ENCODE results near the gene TMEM235.
A peak's percentile ranks its signal among the peaks of the same experiment; 100 is the strongest.

Gene TMEM235

DNA sequence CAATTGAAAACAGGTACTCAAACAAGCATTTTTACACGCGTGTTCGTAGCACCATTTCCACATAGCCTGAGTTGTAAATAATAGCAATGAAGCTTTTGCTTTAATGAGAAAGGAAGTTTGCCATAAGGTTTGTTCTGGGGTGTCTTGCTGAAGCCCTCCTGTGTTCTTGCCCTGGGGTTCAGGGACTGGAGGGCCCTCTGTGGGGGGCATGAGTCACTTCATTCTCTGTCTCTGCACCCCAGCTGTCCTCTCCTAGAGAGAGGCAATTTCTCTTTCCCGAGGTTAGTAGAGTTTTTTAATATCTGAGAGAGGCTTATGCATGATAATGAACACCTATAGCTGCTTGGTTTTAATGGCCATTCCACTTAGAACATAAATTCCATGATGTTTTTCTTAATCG is 34.7 kb upstream of the TMEM235 start:
- H3K27ac ChIP-seq = peak overlapping the region; percentile 31; the same call in 1 of the 2 replicates
- H3K9me3 ChIP-seq (ENCODE audit: low read depth, low read length) = no peaks in the 10 kb centered on the region
- DNase-seq (ENCODE audit: low read depth, low spot score) = no peak
- H3K4me3 ChIP-seq = no peak overlapping the region
- TF ChIP-seq POLR2AphosphoS5 (IDR thresholded peaks at IDR 0.05; ENCODE audit: borderline replicate concordance, low read depth, low read length) = no peak
- TF ChIP-seq FOXP2 (optimal IDR thresholded peaks at IDR 0.05; ENCODE audit: control extremely low read depth, extremely low read length, insufficient read depth) = no peak
- TF ChIP-seq EZH2 (IDR thresholded peaks at IDR 0.05) = no peak
- peaks cover 38% of the 10 kb centered on the region for H3K36me3 ChIP-seq (ENCODE audit: insufficient read depth, low read length)
- no peak overlapping the region for H3K9ac ChIP-seq (ENCODE audit: insufficient read length)

GRCh38 chr17:78197147-78197832 is 34.1 kb upstream of the TMEM235 start:
- Histone ChIP-seq H3K36me3 (ENCODE audit: insufficient read depth, low read length) (peaks cover 38% of the 10 kb centered on the region), H3K27ac (no peak overlapping the region), H3K4me3 (no peak overlapping the region), H3K9ac (ENCODE audit: insufficient read length) (no peak overlapping the region), H3K9me3 (ENCODE audit: low read depth, low read length) (no peaks in the 10 kb centered on the region)
- TF ChIP-seq POLR2AphosphoS5 (IDR thresholded peaks at IDR 0.05; ENCODE audit: borderline replicate concordance, low read depth, low read length) (no peak), FOXP2 (optimal IDR thresholded peaks at IDR 0.05; ENCODE audit: control extremely low read depth, extremely low read length, insufficient read depth) (no peak), EZH2 (IDR thresholded peaks at IDR 0.05) (no peak)
- no peak for DNase-seq (ENCODE audit: low read depth, low spot score)

DNA sequence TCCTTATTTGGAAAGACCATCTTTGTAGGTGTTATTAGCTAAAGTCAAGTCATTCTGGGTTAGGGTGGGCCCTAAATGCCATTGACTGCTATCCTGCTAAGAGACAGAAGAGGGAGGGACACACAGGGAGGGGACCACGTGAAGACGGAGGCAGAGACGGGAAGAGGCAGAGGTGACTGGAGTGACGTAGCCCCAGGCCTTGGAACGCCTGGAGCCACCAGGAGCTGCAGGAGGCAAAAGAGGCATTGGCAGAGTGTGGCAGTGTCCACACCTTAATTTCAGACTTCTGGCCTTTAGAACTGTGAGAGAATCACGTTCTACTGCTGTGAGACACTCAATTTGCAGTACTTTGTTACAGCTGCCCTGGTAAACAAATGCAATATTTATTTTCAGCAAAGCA is 31.0 kb upstream of the TMEM235 start:
- no peak overlapping the region for H3K9ac ChIP-seq (ENCODE audit: insufficient read length)
- H3K36me3 ChIP-seq (ENCODE audit: insufficient read depth, low read length) = peaks cover 24% of the 10 kb centered on the region
- TF ChIP-seq EZH2 (IDR thresholded peaks at IDR 0.05) (no peak), POLR2AphosphoS5 (IDR thresholded peaks at IDR 0.05; ENCODE audit: borderline replicate concordance, low read depth, low read length) (no peak), FOXP2 (optimal IDR thresholded peaks at IDR 0.05; ENCODE audit: control extremely low read depth, extremely low read length, insufficient read depth) (no peak)
- H3K27ac ChIP-seq = no peak overlapping the region
- H3K9me3 ChIP-seq (ENCODE audit: low read depth, low read length) = no peaks in the 10 kb centered on the region
- no peak for DNase-seq (ENCODE audit: low read depth, low spot score)
- H3K4me3 ChIP-seq = no peak overlapping the region

DNA sequence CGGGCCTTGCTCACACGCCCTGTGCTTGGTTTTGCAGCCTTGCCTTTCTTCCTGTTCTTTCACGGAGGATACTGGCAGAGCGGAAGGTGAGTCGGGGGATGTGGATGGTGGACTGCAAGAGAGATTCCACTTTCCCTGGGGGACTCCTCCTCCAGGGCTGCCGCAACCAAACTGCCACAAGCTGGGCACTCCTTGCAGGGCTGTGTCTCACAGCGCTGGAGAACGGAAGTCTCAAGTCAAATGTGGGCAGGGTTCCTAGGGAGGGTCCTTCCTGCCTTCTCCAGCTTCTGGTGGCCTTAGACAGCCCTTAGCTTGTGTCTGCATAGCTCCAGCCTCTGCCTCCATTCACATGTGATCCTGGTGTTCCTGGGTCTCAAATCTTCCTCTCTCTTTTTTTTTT is 28.8 kb upstream of the TMEM235 start:
- Histone ChIP-seq H3K27ac (no peak overlapping the region), H3K36me3 (ENCODE audit: insufficient read depth, low read length) (peaks cover 8% of the 10 kb centered on the region; the same call in 1 of the 2 replicates)
- TF ChIP-seq EZH2 (IDR thresholded peaks at IDR 0.05) (no peak), POLR2AphosphoS5 (IDR thresholded peaks at IDR 0.05; ENCODE audit: borderline replicate concordance, low read depth, low read length) (no peak), FOXP2 (optimal IDR thresholded peaks at IDR 0.05; ENCODE audit: control extremely low read depth, extremely low read length, insufficient read depth) (no peak)

DNA sequence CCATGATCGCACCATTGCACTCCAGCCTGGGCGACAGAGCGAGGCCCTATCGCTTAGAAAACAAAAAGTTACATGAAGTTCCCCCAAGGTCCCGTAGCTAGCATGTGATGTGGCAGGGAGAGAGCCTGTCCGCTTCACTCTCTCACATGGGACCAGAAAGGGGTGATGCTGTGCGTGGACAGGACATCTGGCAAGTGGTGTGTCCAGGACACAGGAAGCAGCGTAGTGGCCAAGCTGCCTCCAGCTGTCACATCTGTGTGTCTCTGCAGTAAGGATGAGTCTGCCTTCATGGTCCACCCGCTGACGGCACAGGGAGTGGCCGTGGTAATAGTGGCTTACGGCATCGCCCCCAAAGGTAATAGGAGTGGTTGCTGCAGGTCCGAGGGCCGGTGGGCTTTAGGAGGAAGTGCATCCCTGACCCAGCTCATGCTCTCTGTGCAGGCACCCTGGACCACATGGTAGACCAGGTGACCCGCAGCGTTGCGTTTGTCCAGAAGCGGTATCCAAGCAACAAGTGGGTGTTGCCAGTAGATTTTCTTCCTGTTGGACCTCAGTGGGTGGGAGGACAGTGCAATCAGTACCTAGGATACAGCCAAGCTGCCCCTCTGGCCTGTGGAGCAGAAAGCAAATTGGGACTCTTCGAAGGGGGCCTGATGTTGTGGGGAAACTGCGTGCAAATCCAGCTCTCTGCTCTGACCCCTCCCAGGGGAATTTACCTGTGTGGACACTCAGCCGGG is 26.9 kb upstream of the TMEM235 start:
- no peak overlapping the region for H3K9ac ChIP-seq (ENCODE audit: insufficient read length)
- no peak for DNase-seq (ENCODE audit: low read depth, low spot score)
- H3K4me3 ChIP-seq = no peak overlapping the region
- no peak for TF ChIP-seq POLR2AphosphoS5 (IDR thresholded peaks at IDR 0.05; ENCODE audit: borderline replicate concordance, low read depth, low read length)
- TF ChIP-seq EZH2 (IDR thresholded peaks at IDR 0.05) = no peak
- no peaks in the 10 kb centered on the region; the same call in 1 of the 2 replicates for H3K36me3 ChIP-seq (ENCODE audit: insufficient read depth, low read length)
- no peaks in the 10 kb centered on the region for H3K9me3 ChIP-seq (ENCODE audit: low read depth, low read length)
- no peak overlapping the region for H3K27ac ChIP-seq

More for the DNA sequence above, 28.8 kb upstream of the TMEM235 start:
- no peak for DNase-seq (ENCODE audit: low read depth, low spot score)
- no peak overlapping the region for H3K4me3 ChIP-seq
- H3K9me3 ChIP-seq (ENCODE audit: low read depth, low read length) = no peaks in the 10 kb centered on the region
- H3K9ac ChIP-seq (ENCODE audit: insufficient read length) = no peak overlapping the region

GRCh38 chr17:78205124-78205775 is 26.2 kb upstream of the TMEM235 start:
- no peaks in the 10 kb centered on the region; the same call in 1 of the 2 replicates for H3K36me3 ChIP-seq (ENCODE audit: insufficient read depth, low read length)
- H3K27ac ChIP-seq = no peak overlapping the region
- no peaks in the 10 kb centered on the region for H3K9me3 ChIP-seq (ENCODE audit: low read depth, low read length)
- no peak overlapping the region for H3K9ac ChIP-seq (ENCODE audit: insufficient read length)
- DNase-seq (ENCODE audit: low read depth, low spot score) = no peak
- H3K4me3 ChIP-seq = no peak overlapping the region
- TF ChIP-seq EZH2 (IDR thresholded peaks at IDR 0.05) (no peak), POLR2AphosphoS5 (IDR thresholded peaks at IDR 0.05; ENCODE audit: borderline replicate concordance, low read depth, low read length) (no peak), FOXP2 (optimal IDR thresholded peaks at IDR 0.05; ENCODE audit: control extremely low read depth, extremely low read length, insufficient read depth) (no peak)

DNA sequence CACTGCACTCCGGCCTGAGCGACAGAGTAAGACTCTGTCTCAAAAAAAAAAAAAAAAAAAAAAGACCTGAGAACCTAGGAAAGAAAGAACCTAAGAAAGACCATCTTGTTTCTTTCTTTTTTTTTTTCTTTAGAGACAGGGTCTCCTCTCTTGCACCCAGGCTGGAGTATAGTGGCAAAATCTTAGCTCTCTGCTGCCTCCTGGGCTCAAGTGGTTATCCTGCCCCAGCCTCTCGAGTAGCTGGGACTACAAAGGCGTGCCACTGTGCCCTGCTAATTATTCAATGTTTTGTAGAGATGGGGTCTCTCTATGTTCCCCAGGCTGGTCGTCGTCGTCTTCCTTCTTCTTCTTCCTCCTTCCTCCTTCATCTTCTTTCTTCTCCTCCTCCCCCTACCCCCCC is 25.1 kb upstream of the TMEM235 start:
- H3K36me3 ChIP-seq (ENCODE audit: insufficient read depth, low read length) = no peaks in the 10 kb centered on the region; the same call in 1 of the 2 replicates
- no peak for TF ChIP-seq FOXP2 (optimal IDR thresholded peaks at IDR 0.05; ENCODE audit: control extremely low read depth, extremely low read length, insufficient read depth)
- no peak for TF ChIP-seq EZH2 (IDR thresholded peaks at IDR 0.05)
- TF ChIP-seq POLR2AphosphoS5 (IDR thresholded peaks at IDR 0.05; ENCODE audit: borderline replicate concordance, low read depth, low read length) = no peak

DNA sequence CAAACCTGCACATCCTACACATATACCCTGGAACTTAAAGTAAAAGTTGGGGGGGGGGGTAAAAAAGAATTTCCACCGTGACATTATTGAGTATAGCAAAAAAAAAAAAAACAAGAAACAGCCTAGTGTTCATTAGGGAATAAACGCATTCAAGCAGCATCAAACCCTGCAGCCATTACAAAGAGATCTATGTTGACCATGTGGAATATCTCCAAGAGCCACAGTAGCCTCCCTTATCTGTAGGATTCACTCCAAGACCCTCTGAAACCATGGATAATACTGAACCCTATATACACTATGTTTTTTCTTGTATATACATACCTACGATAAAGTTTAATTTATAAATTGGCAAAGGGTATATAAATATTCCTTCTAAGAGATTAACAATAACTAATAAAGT is 22.9 kb upstream of the TMEM235 start:
- Histone ChIP-seq H3K9ac (ENCODE audit: insufficient read length) (no peak overlapping the region), H3K27ac (no peak overlapping the region), H3K9me3 (ENCODE audit: low read depth, low read length) (no peaks in the 10 kb centered on the region), H3K36me3 (ENCODE audit: insufficient read depth, low read length) (no peaks in the 10 kb centered on the region; the same call in 1 of the 2 replicates), H3K4me3 (no peak overlapping the region)
- TF ChIP-seq EZH2 (IDR thresholded peaks at IDR 0.05) (no peak), FOXP2 (optimal IDR thresholded peaks at IDR 0.05; ENCODE audit: control extremely low read depth, extremely low read length, insufficient read depth) (no peak), POLR2AphosphoS5 (IDR thresholded peaks at IDR 0.05; ENCODE audit: borderline replicate concordance, low read depth, low read length) (no peak)
- no peak for DNase-seq (ENCODE audit: low read depth, low spot score)

More for the DNA sequence above, 25.1 kb upstream of the TMEM235 start:
- Histone ChIP-seq H3K27ac (no peak overlapping the region), H3K4me3 (no peak overlapping the region), H3K9me3 (ENCODE audit: low read depth, low read length) (no peaks in the 10 kb centered on the region), H3K9ac (ENCODE audit: insufficient read length) (no peak overlapping the region)
- no peak for DNase-seq (ENCODE audit: low read depth, low spot score)

All from SK-N-MC (cell line).